B cell (primary cell): ENCODE measurements around the gene AIG1.

Experiments used
- CTCF ChIP-seq: fragments of 200-600 bp; IDR thresholded peaks from one replicate; pipeline ENCODE4 v1.8.0; 2022; ENCODE audit warnings: antibody characterized with exemption, mild to moderate bottlenecking
- EZH2 ChIP-seq: IDR thresholded peaks from 2 replicates; pipeline ENCODE4 v1.6.1; 2012; ENCODE audit warnings: borderline replicate concordance, low read depth, mild to moderate bottlenecking, moderate library complexity, low read length; ENCODE audit not compliant: insufficient read depth, poor library complexity, severe bottlenecking

GRCh38 chr6:143298071-143298470 lies 237.4 kb downstream of the AIG1 start:
- TF ChIP-seq EZH2, result no peak
- TF ChIP-seq CTCF, result no peak
